ENCODE data around the gene ABTB2. TPM values are rescaled to one million over a fixed set of nuclear protein-coding genes. Genes with fewer than 3 reads are reported as not detected.

Gene ABTB2
- total and polyA plus RNA-seq, 9 of the 15 experiments (the other 6 are each of a cell fraction or from before 2014, with no cell fraction given): 0.03 to 0.18 (median 0.12) TPM; not detected in 2

DNA sequence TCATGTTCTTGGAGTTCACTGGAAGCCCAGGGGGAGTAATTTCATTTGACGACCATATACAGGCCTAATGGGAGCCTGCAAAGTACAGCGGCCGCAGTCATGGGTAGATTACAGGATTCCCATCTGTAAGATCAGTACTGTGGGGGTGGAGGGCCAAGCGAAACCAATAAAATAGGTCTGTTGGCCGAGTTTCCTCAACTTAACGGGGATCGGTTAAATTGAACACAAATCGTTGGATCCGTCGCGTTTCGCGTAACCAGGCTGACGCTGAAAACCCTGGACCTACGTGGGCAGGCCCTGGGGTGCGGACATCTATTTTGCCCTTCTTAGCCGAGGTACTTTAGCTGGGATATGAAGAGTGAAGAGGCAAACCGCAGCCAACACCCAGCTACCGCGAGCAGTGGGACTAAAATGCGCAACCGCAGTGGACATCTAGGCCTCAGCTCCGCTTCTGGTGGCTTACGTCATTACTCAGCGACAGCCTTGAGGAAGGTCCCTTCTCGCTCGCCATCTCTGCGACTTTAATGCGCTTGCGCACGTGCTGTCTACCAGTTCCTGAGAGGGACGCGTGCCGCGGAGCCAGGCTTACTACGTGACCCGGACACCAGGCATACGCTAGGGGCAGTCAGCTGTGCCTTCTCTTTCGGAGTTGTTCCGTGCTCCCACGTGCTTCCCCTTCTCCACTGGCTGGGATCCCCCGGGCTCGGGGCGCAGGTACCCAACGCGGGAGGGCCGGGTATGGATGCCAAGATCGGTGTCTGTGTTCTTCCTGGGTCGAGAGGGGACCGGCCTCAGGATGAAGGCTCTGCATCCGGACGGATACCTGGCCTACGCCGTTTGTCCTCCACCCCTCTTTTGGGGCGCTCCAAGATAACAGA lies 252.5 kb downstream of the ABTB2 start, which contains the start of gene NAT10 (continued):
- TF ChIP-seq ZNF24 (IDR thresholded peaks at IDR 0.05): peak; percentile 25; the same call in 1 of the 2 replicates
- TF ChIP-seq ZNF431 (CRISPR knock-in tag; IDR thresholded peaks at IDR 0.05): peak; percentile 88
- TF ChIP-seq, protein P1, sequence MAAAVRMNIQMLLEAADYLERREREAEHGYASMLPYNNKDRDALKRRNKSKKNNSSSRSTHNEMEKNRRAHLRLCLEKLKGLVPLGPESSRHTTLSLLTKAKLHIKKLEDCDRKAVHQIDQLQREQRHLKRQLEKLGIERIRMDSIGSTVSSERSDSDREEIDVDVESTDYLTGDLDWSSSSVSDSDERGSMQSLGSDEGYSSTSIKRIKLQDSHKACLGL (CRISPR knock-in tag; IDR thresholded peaks at IDR 0.05; ENCODE audit: borderline replicate concordance, poor library complexity, severe bottlenecking): peak; percentile 96
- TF ChIP-seq, protein P2, sequence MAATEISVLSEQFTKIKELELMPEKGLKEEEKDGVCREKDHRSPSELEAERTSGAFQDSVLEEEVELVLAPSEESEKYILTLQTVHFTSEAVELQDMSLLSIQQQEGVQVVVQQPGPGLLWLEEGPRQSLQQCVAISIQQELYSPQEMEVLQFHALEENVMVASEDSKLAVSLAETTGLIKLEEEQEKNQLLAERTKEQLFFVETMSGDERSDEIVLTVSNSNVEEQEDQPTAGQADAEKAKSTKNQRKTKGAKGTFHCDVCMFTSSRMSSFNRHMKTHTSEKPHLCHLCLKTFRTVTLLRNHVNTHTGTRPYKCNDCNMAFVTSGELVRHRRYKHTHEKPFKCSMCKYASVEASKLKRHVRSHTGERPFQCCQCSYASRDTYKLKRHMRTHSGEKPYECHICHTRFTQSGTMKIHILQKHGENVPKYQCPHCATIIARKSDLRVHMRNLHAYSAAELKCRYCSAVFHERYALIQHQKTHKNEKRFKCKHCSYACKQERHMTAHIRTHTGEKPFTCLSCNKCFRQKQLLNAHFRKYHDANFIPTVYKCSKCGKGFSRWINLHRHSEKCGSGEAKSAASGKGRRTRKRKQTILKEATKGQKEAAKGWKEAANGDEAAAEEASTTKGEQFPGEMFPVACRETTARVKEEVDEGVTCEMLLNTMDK (IDR thresholded peaks at IDR 0.05; ENCODE audit: borderline replicate concordance, insufficient read depth, low read depth, low read length, poor library complexity, severe bottlenecking): peak; percentile 85
- peak; percentile 80 for TF ChIP-seq MYNN (IDR thresholded peaks at IDR 0.05)
- no peak for TF ChIP-seq MYNN (CRISPR knock-in tag; IDR thresholded peaks at IDR 0.05)
- TF ChIP-seq, protein P3, sequence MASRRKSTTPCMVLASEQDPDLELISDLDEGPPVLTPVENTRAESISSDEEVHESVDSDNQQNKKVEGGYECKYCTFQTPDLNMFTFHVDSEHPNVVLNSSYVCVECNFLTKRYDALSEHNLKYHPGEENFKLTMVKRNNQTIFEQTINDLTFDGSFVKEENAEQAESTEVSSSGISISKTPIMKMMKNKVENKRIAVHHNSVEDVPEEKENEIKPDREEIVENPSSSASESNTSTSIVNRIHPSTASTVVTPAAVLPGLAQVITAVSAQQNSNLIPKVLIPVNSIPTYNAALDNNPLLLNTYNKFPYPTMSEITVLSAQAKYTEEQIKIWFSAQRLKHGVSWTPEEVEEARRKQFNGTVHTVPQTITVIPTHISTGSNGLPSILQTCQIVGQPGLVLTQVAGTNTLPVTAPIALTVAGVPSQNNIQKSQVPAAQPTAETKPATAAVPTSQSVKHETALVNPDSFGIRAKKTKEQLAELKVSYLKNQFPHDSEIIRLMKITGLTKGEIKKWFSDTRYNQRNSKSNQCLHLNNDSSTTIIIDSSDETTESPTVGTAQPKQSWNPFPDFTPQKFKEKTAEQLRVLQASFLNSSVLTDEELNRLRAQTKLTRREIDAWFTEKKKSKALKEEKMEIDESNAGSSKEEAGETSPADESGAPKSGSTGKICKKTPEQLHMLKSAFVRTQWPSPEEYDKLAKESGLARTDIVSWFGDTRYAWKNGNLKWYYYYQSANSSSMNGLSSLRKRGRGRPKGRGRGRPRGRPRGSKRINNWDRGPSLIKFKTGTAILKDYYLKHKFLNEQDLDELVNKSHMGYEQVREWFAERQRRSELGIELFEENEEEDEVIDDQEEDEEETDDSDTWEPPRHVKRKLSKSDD (conservative IDR thresholded peaks at IDR 0.05; ENCODE audit: low read length): no peak
- no peak; the same call in 1 of the 2 replicates for TF ChIP-seq XRCC5 (IDR thresholded peaks at IDR 0.05; ENCODE audit: low read depth, low read length)
- TF ChIP-seq HLTF (IDR thresholded peaks at IDR 0.05): no peak
- peak; percentile 98 for TF ChIP-seq RBM22 (IDR thresholded peaks at IDR 0.05; ENCODE audit: low read depth, low read length, poor library complexity, severe bottlenecking)
- TF ChIP-seq, protein P4, sequence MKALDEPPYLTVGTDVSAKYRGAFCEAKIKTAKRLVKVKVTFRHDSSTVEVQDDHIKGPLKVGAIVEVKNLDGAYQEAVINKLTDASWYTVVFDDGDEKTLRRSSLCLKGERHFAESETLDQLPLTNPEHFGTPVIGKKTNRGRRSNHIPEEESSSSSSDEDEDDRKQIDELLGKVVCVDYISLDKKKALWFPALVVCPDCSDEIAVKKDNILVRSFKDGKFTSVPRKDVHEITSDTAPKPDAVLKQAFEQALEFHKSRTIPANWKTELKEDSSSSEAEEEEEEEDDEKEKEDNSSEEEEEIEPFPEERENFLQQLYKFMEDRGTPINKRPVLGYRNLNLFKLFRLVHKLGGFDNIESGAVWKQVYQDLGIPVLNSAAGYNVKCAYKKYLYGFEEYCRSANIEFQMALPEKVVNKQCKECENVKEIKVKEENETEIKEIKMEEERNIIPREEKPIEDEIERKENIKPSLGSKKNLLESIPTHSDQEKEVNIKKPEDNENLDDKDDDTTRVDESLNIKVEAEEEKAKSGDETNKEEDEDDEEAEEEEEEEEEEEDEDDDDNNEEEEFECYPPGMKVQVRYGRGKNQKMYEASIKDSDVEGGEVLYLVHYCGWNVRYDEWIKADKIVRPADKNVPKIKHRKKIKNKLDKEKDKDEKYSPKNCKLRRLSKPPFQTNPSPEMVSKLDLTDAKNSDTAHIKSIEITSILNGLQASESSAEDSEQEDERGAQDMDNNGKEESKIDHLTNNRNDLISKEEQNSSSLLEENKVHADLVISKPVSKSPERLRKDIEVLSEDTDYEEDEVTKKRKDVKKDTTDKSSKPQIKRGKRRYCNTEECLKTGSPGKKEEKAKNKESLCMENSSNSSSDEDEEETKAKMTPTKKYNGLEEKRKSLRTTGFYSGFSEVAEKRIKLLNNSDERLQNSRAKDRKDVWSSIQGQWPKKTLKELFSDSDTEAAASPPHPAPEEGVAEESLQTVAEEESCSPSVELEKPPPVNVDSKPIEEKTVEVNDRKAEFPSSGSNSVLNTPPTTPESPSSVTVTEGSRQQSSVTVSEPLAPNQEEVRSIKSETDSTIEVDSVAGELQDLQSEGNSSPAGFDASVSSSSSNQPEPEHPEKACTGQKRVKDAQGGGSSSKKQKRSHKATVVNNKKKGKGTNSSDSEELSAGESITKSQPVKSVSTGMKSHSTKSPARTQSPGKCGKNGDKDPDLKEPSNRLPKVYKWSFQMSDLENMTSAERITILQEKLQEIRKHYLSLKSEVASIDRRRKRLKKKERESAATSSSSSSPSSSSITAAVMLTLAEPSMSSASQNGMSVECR (CRISPR knock-in tag; IDR thresholded peaks at IDR 0.05): peak; percentile 98
- TF ChIP-seq HMGN3 (IDR thresholded peaks at IDR 0.05; ENCODE audit: borderline replicate concordance, extremely low read depth, insufficient read length, low read depth, low read length): no peak
- TF ChIP-seq POLR2AphosphoS2 (IDR thresholded peaks at IDR 0.05; ENCODE audit: low read length): peak; percentile 97
- 0 out of 2 replicates have a peak, but pooled peaks have one; percentile 5 for TF ChIP-seq E2F3 (CRISPR knock-in tag; IDR thresholded peaks at IDR 0.05)

Measured in K562 (cell line).